HepG2 (cell line): ENCODE measurements around the gene STRN4. TPM values are rescaled to one million over a fixed set of nuclear protein-coding genes. Genes with fewer than 3 reads are reported as not detected.

Source experiments
- ATAC-seq: fragments of 200-7000 bp; cut with Tn5 transposase; 3 replicates; pipeline ENCODE4 v1.9.1; 2020; ENCODE audit warnings: mild to moderate bottlenecking, moderate library complexity
- BruUV-seq: library from RNA; stranded (reverse); fragments of 400-500 nt; replicated peaks from 2 replicates; lab custom pipeline; 2021; lab: Mats Ljungman, UMichigan
- CTCF ChIA-PET: fragments of 300-600 bp; formaldehyde crosslinking; extraction: SDS; loops from one replicate; lab custom pipeline; 2021; ENCODE audit warnings: low total read pairs, inconsistent platforms, low intra/inter-chr PET ratio; lab: Yijun Ruan, JAX
- POLR2A ChIA-PET: fragments of 350-600 bp; sonication (Branson Sonifier 250); formaldehyde crosslinking; loops from one replicate; lab custom pipeline; 2020; ENCODE audit warnings: antibody characterized with exemption, inconsistent platforms; lab: Yijun Ruan, JAX
- DNase-seq: peaks from one replicate; pipeline ENCODE4 v3.0.0-alpha.2; 2015; ENCODE audit warnings: low spot score
- FAIRE-seq: peaks from 3 replicates; lab custom pipeline; 2011; peaks lifted over from hg19 to GRCh38; lab: Jason Lieb, UNC
- H2AFZ ChIP-seq: one replicate; pipeline ENCODE4 v1.6.1; 2011; ENCODE audit warnings: low read length, inconsistent platforms
- H3K27ac ChIP-seq: fragments of 300-600 bp; 3 replicates; pipeline ENCODE4 v1.8.0; 2011; ENCODE audit warnings: mixed run types, mild to moderate bottlenecking, mixed read lengths, low read length, inconsistent platforms; ENCODE audit not compliant: insufficient read depth; ENCODE audit errors: extremely low read length
- H3K27me3 ChIP-seq, 2 experiments: fragments of 200-600 bp in 1 of 2; 2 replicates in 1 of 2; 3 replicates in 1 of 2; pipeline versions ENCODE4 v1.6.0 to v1.8.0; 2011; ENCODE audit warnings: low read length in 2 of 2, mild to moderate bottlenecking in 2 of 2, moderate library complexity in 2 of 2, inconsistent platforms in 1 of 2; ENCODE audit not compliant: insufficient read depth in 2 of 2, control insufficient read depth in 1 of 2
- H3K36me3 ChIP-seq, 2 experiments: fragments of 200-600 bp in 1 of 2; replicated peaks in 1 of 2; 2 replicates in 1 of 2; 3 replicates in 1 of 2; pipeline versions ENCODE4 v1.5.1 to v1.8.0; 2011; ENCODE audit warnings: low read length in 2 of 2, inconsistent platforms in 1 of 2; ENCODE audit not compliant: insufficient read depth in 2 of 2, control insufficient read depth in 1 of 2
- H3K4me1 ChIP-seq: 2 replicates; pipeline ENCODE4 v1.5.1; 2012; ENCODE audit warnings: low read length, inconsistent platforms; ENCODE audit not compliant: insufficient read depth
- H3K4me2 ChIP-seq: 2 replicates; pipeline ENCODE4 v1.6.0; 2011; ENCODE audit warnings: low read depth, low read length, inconsistent platforms
- H3K4me3 ChIP-seq, 3 experiments: fragments of 200-600 bp in 1 of 3; sonication (generic), shearing (Covaris generic) in 1 of 3; replicated peaks in 1 of 3; 2 replicates each; pipeline ENCODE4 v1.5.1; 2011 to 2016; ENCODE audit warnings: low read length in 3 of 3, inconsistent platforms in 2 of 3, low read depth in 2 of 3, mild to moderate bottlenecking in 2 of 3, control low read depth in 1 of 3, mixed read lengths in 1 of 3; ENCODE audit not compliant: insufficient read depth in 1 of 3
- H3K79me2 ChIP-seq: one replicate; pipeline ENCODE4 v1.6.1; 2011; ENCODE audit warnings: low read length, inconsistent platforms; ENCODE audit not compliant: insufficient read depth
- H3K9ac ChIP-seq: 2 replicates; pipeline ENCODE4 v1.6.0; 2011; ENCODE audit warnings: mild to moderate bottlenecking, low read depth, low read length, inconsistent platforms; ENCODE audit not compliant: insufficient read depth
- H3K9me3 ChIP-seq: 2 replicates; pipeline ENCODE4 v1.5.1; 2012; ENCODE audit warnings: mild to moderate bottlenecking, low read length
- H4K20me1 ChIP-seq: 2 replicates; pipeline ENCODE4 v1.6.0; 2011; ENCODE audit warnings: inconsistent platforms, mild to moderate bottlenecking, low read length, moderate library complexity; ENCODE audit not compliant: insufficient read depth
- AGO2 ChIP-seq: fragments of 200-400 bp; formaldehyde crosslinking; optimal IDR thresholded peaks from 2 replicates; pipeline ENCODE3; 2017; ENCODE audit warnings: mild to moderate bottlenecking, low read depth, low read length, moderate library complexity
- KMT2B ChIP-seq: IDR thresholded peaks from 2 replicates; pipeline ENCODE4 v1.6.1; 2016; ENCODE audit warnings: missing genetic modification reagents, missing compliant biosample characterization
- ZNF646 ChIP-seq: sonication (generic); formaldehyde crosslinking; IDR thresholded peaks from 2 replicates; pipeline ENCODE4 v1.9.0; 2021; ENCODE audit warnings: mild to moderate bottlenecking, missing genetic modification reagents
- ZNF709 ChIP-seq: sonication (generic); formaldehyde crosslinking; IDR thresholded peaks from 2 replicates; pipeline ENCODE4 v1.5.0; 2020; ENCODE audit warnings: mild to moderate bottlenecking, missing genetic modification reagents
- WGBS: methylation state at CpG from one replicate; pipeline ENCODE4 v1.1.6; 2017; ENCODE audit warnings: low lambda C conversion rate; 5-methylcytosine and 5-hydroxymethylcytosine counted together
- in situ Hi-C: cut with HindIII; loops from 2 replicates; pipeline ENCODE4 v1.10.0; 2017; ENCODE audit warnings: low pct_unique_long_range_greater_than_20kb; ENCODE audit not compliant: extremely low pct_ligation_motif_present
- intact Hi-C: fragments of 100-400 bp; cut with micrococcal nuclease; formaldehyde crosslinking; loops from one replicate; pipeline ENCODE4 v1.10.0; 2022; ENCODE audit not compliant: unreplicated experiment
- polyA plus RNA-seq, 8 experiments: library from polyadenylated mRNA; depleted of rRNA in 3 of 8; stranded (reverse) in 7 of 8; unstranded in 1 of 8; fragments of >200 nt; fragmentation: Illumina TruSeq in 4 of 8; extraction: Trizol in 4 of 8; gene quantifications; 2 replicates each; pipeline versions ENCODE4 v1.2.1 to v1.2.3, GENCODE V29; 2011 to 2016; ENCODE audit warnings: low read depth in 4 of 8, missing spikeins in 1 of 8, mixed read lengths in 1 of 8; ENCODE audit not compliant: insufficient read depth in 1 of 8
- total RNA-seq, 5 experiments: library from RNA; depleted of rRNA; stranded (reverse); fragments of >200 nt; fragmentation: Illumina TruSeq; extraction: Trizol; gene quantifications; 2 replicates each; pipeline ENCODE4 v1.2.3, GENCODE V29; 2016; ENCODE audit warnings: low read depth in 1 of 5
- TF ChIP-seq, protein P1 (sequence below): sonication (generic); formaldehyde crosslinking; IDR thresholded peaks from 2 replicates; pipeline ENCODE4 v1.4.0; 2020; ENCODE audit warnings: missing genetic modification reagents

Gene STRN4
- total and polyA plus RNA-seq, 2 of the 13 experiments (the other 11 are each of a cell fraction or from before 2014, with no cell fraction given): 43.1 to 57.3 TPM

GRCh38 chr19:46725036-46725820 lies 21.0 kb downstream of the STRN4 start:
- 95% methylated on average over 19 of the region's 26 CpGs for WGBS
- ChIA-PET CTCF (no interaction called here), POLR2A (no interaction called here)
- intact Hi-C loops: no loop called here
- H3K9ac ChIP-seq: no peak overlapping the region
- TF ChIP-seq ZNF709 (CRISPR knock-in tag): no peak
- peak; percentile 26 for TF ChIP-seq AGO2
- no peak for TF ChIP-seq KMT2B (CRISPR knock-in tag)
- TF ChIP-seq, protein P1, sequence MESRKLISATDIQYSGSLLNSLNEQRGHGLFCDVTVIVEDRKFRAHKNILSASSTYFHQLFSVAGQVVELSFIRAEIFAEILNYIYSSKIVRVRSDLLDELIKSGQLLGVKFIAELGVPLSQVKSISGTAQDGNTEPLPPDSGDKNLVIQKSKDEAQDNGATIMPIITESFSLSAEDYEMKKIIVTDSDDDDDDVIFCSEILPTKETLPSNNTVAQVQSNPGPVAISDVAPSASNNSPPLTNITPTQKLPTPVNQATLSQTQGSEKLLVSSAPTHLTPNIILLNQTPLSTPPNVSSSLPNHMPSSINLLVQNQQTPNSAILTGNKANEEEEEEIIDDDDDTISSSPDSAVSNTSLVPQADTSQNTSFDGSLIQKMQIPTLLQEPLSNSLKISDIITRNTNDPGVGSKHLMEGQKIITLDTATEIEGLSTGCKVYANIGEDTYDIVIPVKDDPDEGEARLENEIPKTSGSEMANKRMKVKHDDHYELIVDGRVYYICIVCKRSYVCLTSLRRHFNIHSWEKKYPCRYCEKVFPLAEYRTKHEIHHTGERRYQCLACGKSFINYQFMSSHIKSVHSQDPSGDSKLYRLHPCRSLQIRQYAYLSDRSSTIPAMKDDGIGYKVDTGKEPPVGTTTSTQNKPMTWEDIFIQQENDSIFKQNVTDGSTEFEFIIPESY (CRISPR knock-in tag): no peak
- TF ChIP-seq ZNF646 (CRISPR knock-in tag): no peak
- TF ChIP-seq, all 625 proteins: peak for 1
- Histone ChIP-seq H3K27me3 (no peaks in the 10 kb centered on the region), H2AFZ (no peak overlapping the region), H3K4me1 (peaks cover 12% of the 10 kb centered on the region), H3K27ac (no peak overlapping the region), H3K36me3 (peaks cover 52 to 85% of the 10 kb centered on the region in 2 experiments), H3K9me3 (no peaks in the 10 kb centered on the region), H3K79me2 (no peaks in the 10 kb centered on the region), H3K4me2 (no peak overlapping the region), H3K4me3 (no peak overlapping the region), H4K20me1 (peaks cover 13% of the 10 kb centered on the region; the same call in 1 of the 2 replicates)
- in situ Hi-C loops: no loop called here
- DNase-seq: no peak
- no peak for ATAC-seq
- no peak for FAIRE-seq
- BruUV-seq: no TSS peak
